HG02973 (cell line): ENCODE data around the gene FAM9C.

Experiments used
- ATAC-seq: cut with Tn5 transposase; IDR thresholded peaks from one replicate; pipeline ENCODE4 v1.9.1; 2021; ENCODE audit warnings: moderate library complexity; ENCODE audit not compliant: unreplicated experiment

FAM9C gene

GRCh38 chrX:12986164-12986779, 58.1 kb downstream of the FAM9C start:
- peak; percentile 49 for ATAC-seq
